H9 (cell line): Measurements from ENCODE around the gene NUDT7. TPM values are rescaled to one million over a fixed set of nuclear protein-coding genes. Genes with fewer than 3 reads are reported as not detected.

Experiments
- DNase-seq: peaks from one replicate; pipeline ENCODE4 v3.0.0-alpha.2; 2017
- H2AFZ ChIP-seq: one replicate; pipeline ENCODE4 v1.6.1; 2013; ENCODE audit warnings: mild to moderate bottlenecking, low read length, control low read depth, moderate library complexity
- H2AK5ac ChIP-seq: 2 replicates; pipeline ENCODE4 v1.6.1; 2013; ENCODE audit warnings: low read length, control low read depth, mixed read lengths; ENCODE audit not compliant: insufficient read length
- H2BK120ac ChIP-seq: one replicate; pipeline ENCODE4 v1.6.1; 2013; ENCODE audit warnings: low read depth, mild to moderate bottlenecking, low read length, control low read depth, inconsistent platforms; ENCODE audit not compliant: poor library complexity, severe bottlenecking
- H2BK12ac ChIP-seq: 2 replicates; pipeline ENCODE4 v1.6.1; 2013; ENCODE audit warnings: low read length, control low read depth, mixed read lengths, low read depth; ENCODE audit not compliant: insufficient read length
- H2BK15ac ChIP-seq: 2 replicates; pipeline ENCODE4 v1.6.1; 2013; ENCODE audit warnings: low read depth, low read length, control low read depth
- H2BK20ac ChIP-seq: one replicate; pipeline ENCODE4 v1.6.1; 2013; ENCODE audit warnings: low read depth, mild to moderate bottlenecking, low read length, control low read depth, inconsistent platforms; ENCODE audit not compliant: poor library complexity, severe bottlenecking
- H2BK5ac ChIP-seq: 2 replicates; pipeline ENCODE4 v1.6.1; 2013; ENCODE audit warnings: low read length, control low read depth, mixed read lengths; ENCODE audit not compliant: insufficient read length
- H3K14ac ChIP-seq: 2 replicates; pipeline ENCODE4 v1.6.1; 2013; ENCODE audit warnings: low read length, control low read depth; ENCODE audit not compliant: insufficient read depth
- H3K18ac ChIP-seq: 2 replicates; pipeline ENCODE4 v1.6.1; 2013; ENCODE audit warnings: low read depth, mild to moderate bottlenecking, mixed read lengths, low read length, control low read depth; ENCODE audit not compliant: insufficient read length
- H3K23ac ChIP-seq: 2 replicates; pipeline ENCODE4 v1.6.1; 2013; ENCODE audit warnings: low read length, control low read depth, mixed read lengths, low read depth; ENCODE audit not compliant: insufficient read length
- H3K23me2 ChIP-seq: 2 replicates; pipeline ENCODE4 v1.6.1; 2013; ENCODE audit warnings: low read depth, mild to moderate bottlenecking, mixed read lengths, low read length, control low read depth; ENCODE audit not compliant: insufficient read length, poor library complexity, severe bottlenecking
- H3K27ac ChIP-seq: 2 replicates; pipeline ENCODE4 v1.5.1; 2013; ENCODE audit warnings: low read length, control low read depth, mixed read lengths, low read depth; ENCODE audit not compliant: insufficient read length
- H3K27me3 ChIP-seq: 2 replicates; pipeline ENCODE4 v1.6.1; 2013; ENCODE audit warnings: low read length, control low read depth, inconsistent platforms; ENCODE audit not compliant: insufficient read depth
- H3K4ac ChIP-seq: 2 replicates; pipeline ENCODE4 v1.6.1; 2013; ENCODE audit warnings: low read depth, mild to moderate bottlenecking, control low read depth, inconsistent platforms, low read length, moderate library complexity
- H3K4me1 ChIP-seq: 2 replicates; pipeline ENCODE4 v1.6.1; 2013; ENCODE audit warnings: low read length, control low read depth, inconsistent platforms; ENCODE audit not compliant: insufficient read depth
- H3K4me2 ChIP-seq: 2 replicates; pipeline ENCODE4 v1.6.1; 2013; ENCODE audit warnings: low read length, control low read depth, mixed read lengths; ENCODE audit not compliant: insufficient read length, insufficient read depth
- H3K56ac ChIP-seq: 2 replicates; pipeline ENCODE4 v1.6.1; 2013; ENCODE audit warnings: low read depth, mild to moderate bottlenecking, mixed read lengths, low read length, control low read depth; ENCODE audit not compliant: insufficient read length
- H3K79me1 ChIP-seq: 2 replicates; pipeline ENCODE4 v1.6.1; 2013; ENCODE audit warnings: low read depth, mild to moderate bottlenecking, moderate library complexity, low read length, control low read depth, inconsistent platforms; ENCODE audit not compliant: insufficient read depth, poor library complexity, severe bottlenecking
- H3K79me2 ChIP-seq: 2 replicates; pipeline ENCODE4 v1.6.1; 2013; ENCODE audit warnings: low read length, control low read depth, inconsistent platforms; ENCODE audit not compliant: insufficient read depth
- H3K9ac ChIP-seq: 2 replicates; pipeline ENCODE4 v1.6.1; 2013; ENCODE audit warnings: low read length, control low read depth, mixed read lengths; ENCODE audit not compliant: insufficient read length; ENCODE audit errors: extremely low read depth
- H3K9me3 ChIP-seq: one replicate; pipeline ENCODE4 v1.6.1; 2013; ENCODE audit warnings: low read depth, low read length, inconsistent platforms; ENCODE audit not compliant: control insufficient read depth
- H3T11ph ChIP-seq: one replicate; pipeline ENCODE4 v1.6.1; 2013; ENCODE audit warnings: mild to moderate bottlenecking, low read length, control low read depth, inconsistent platforms
- H4K20me1 ChIP-seq: one replicate; pipeline ENCODE4 v1.6.1; 2013; ENCODE audit not compliant: control insufficient read depth, insufficient read length, insufficient read depth
- H4K5ac ChIP-seq: 2 replicates; pipeline ENCODE4 v1.6.1; 2013; ENCODE audit warnings: low read depth, mild to moderate bottlenecking, mixed read lengths, low read length, control low read depth; ENCODE audit not compliant: insufficient read length
- H4K8ac ChIP-seq: replicated peaks from 2 replicates; pipeline ENCODE4 v1.6.1; 2013; ENCODE audit warnings: low read length, control low read depth, mixed read lengths, low read depth; ENCODE audit not compliant: insufficient read length
- H4K91ac ChIP-seq: 2 replicates; pipeline ENCODE4 v1.6.1; 2013; ENCODE audit warnings: low read depth, mild to moderate bottlenecking, moderate library complexity, mixed read lengths, low read length, control low read depth; ENCODE audit not compliant: insufficient read length
- H3K27ac Mint-ChIP-seq, 3 experiments: 2 replicates in 2 of 3; 3 replicates in 1 of 3; pipeline ENCODE4 v1.8.0; 2020 to 2021; ENCODE audit warnings: mixed read lengths in 3 of 3, mild to moderate bottlenecking in 1 of 3, moderate library complexity in 1 of 3
- H3K27me3 Mint-ChIP-seq: 2 replicates; pipeline ENCODE4 v1.8.0; 2021; ENCODE audit warnings: low read depth, mild to moderate bottlenecking, moderate library complexity, mixed read lengths
- H3K36me3 Mint-ChIP-seq, 3 experiments: 2 replicates in 2 of 3; 3 replicates in 1 of 3; pipeline ENCODE4 v1.8.0; 2020 to 2021; ENCODE audit warnings: low read depth in 3 of 3, mixed read lengths in 3 of 3; ENCODE audit not compliant: insufficient read depth in 1 of 3
- H3K4me1 Mint-ChIP-seq, 2 experiments: 2 replicates each; pipeline ENCODE4 v1.8.0; 2020; ENCODE audit warnings: mixed read lengths in 2 of 2
- H3K4me3 Mint-ChIP-seq, 2 experiments: 2 replicates in 1 of 2; 3 replicates in 1 of 2; pipeline ENCODE4 v1.8.0; 2020 to 2021; ENCODE audit warnings: mild to moderate bottlenecking in 2 of 2, mixed read lengths in 2 of 2, moderate library complexity in 1 of 2
- H3K9me3 Mint-ChIP-seq, 2 experiments: 2 replicates in 1 of 2; 3 replicates in 1 of 2; pipeline ENCODE4 v1.8.0; 2020; ENCODE audit warnings: mild to moderate bottlenecking in 2 of 2, mixed read lengths in 2 of 2, moderate library complexity in 1 of 2
- CTCF ChIP-seq: fragments of 200-600 bp; sonication (generic); conservative IDR thresholded peaks from 3 replicates; pipeline ENCODE4 v1.8.0; 2021; ENCODE audit warnings: antibody characterized with exemption, mild to moderate bottlenecking
- whole genome bisulfite sequencing: extraction: QIAGEN DNeasy Blood & Tissue Kit; methylation state at CpG from one replicate; pipeline ENCODE4 v1.1.7; 2013; ENCODE audit warnings: missing lambda C conversion rate, low lambda C conversion rate, mixed read lengths; ENCODE audit not compliant: insufficient read length; ENCODE audit errors: extremely low coverage; 5-methylcytosine and 5-hydroxymethylcytosine counted together
- total RNA-seq: library from RNA; stranded (reverse); gene quantifications from 2 replicates; pipeline ENCODE4 v1.2.1, GENCODE V29; 2021

The NUDT7 gene
- total RNA-seq, 1 experiment from 2014 or later: 6.8 TPM

DNA sequence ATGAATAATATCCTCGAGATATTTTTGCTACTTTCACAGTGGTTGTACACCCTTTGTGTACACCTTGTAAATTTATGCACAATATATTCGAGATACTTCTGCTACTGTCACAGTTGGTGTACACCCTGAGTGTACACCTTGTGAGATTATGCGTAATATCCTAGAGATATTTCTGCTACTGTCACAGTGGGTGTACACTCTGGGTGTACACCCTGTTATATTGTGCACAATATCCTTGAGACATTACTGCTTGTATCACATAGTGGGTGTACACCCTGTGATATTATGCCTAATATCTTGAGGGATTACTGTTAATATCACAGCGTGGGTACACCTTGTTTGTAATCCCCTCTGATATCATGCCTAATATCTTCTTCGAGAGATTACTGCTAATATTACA is 7.2 kb upstream of the NUDT7 start:
- no peak overlapping the region for H3T11ph ChIP-seq
- no peak overlapping the region for H3K4me3 Mint-ChIP-seq

More for the DNA sequence above, 7.2 kb upstream of the NUDT7 start:
- H4K20me1 ChIP-seq: no peaks in the 10 kb centered on the region
- H2BK20ac ChIP-seq: no peak overlapping the region
- Mint-ChIP-seq H3K36me3 (no peaks in the 10 kb centered on the region), H3K27me3 (no peaks in the 10 kb centered on the region), H3K4me1 (no peaks in the 10 kb centered on the region; a peak in 1 of 4 replicates), H3K27ac (no peak overlapping the region), H3K9me3 (no peaks in the 10 kb centered on the region)
- H3K9ac ChIP-seq: no peak overlapping the region
- H3K4ac ChIP-seq: no peak overlapping the region
- H3K27ac ChIP-seq: no peak overlapping the region
- H2BK120ac ChIP-seq: no peak overlapping the region
- H2BK12ac ChIP-seq: no peak overlapping the region
- no peak overlapping the region for H3K56ac ChIP-seq
- no peak for TF ChIP-seq CTCF
- no peak overlapping the region for H3K23ac ChIP-seq
- WGBS: no CpG with 5 or more reads among the region's 5 CpGs
- H3K9me3 ChIP-seq: no peaks in the 10 kb centered on the region
- no peak overlapping the region for H3K14ac ChIP-seq
- H2AFZ ChIP-seq: no peak overlapping the region
- no peaks in the 10 kb centered on the region for H3K79me2 ChIP-seq
- no peak overlapping the region for H2BK5ac ChIP-seq
- no peak overlapping the region for H2AK5ac ChIP-seq
- H3K4me1 ChIP-seq: no peaks in the 10 kb centered on the region
- no peak overlapping the region for H4K8ac ChIP-seq
- no peak for DNase-seq
- H4K91ac ChIP-seq: no peak overlapping the region
- H3K23me2 ChIP-seq: no peaks in the 10 kb centered on the region
- no peak overlapping the region for H3K4me2 ChIP-seq
- no peak overlapping the region for H2BK15ac ChIP-seq
- no peak overlapping the region for H4K5ac ChIP-seq
- no peaks in the 10 kb centered on the region for H3K27me3 ChIP-seq
- H3K18ac ChIP-seq: no peak overlapping the region
- H3K79me1 ChIP-seq: no peaks in the 10 kb centered on the region
